ENCODE measurements around the gene SPATA32.

DNA sequence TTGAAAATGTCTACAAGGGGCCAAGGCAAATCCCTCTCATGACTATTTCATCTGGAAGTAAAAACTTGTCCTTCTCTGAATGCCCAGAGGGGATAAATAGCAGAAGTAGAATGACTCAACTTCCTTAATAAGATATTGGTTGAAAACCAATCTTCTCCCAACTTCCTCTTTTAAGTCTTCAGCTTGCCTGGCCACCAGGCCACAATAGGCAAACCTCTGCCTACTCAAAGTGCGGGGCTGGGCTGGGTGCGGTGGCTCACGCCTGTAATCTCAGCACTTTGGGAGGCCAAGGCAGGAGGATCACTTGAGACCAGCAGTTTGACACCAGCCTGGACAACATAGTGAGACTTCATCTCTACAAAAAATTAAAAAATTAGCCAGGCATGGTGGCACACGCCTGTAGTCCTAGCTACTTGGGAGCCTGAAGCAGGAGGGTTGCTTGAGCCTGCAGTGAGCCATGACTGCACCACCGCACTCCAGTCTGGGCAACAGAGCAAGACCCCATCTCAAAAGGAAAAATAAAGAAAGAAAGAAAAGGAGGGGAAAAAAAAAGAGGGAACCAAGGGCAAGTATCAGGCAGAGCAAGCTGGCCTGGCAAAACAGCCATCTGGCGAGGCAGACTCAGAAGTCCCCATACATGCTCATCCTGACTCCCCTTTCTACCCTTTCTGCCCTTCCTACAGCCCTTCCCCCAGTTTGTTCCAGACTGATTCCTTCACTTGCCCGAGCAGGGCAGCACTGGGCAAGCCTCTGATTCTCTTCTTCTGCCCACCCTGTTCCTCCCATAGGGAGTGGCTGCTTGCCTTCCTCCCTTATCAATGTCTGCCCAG is 34.3 kb upstream of the SPATA32 start:
- TF ChIP-seq, protein P1, sequence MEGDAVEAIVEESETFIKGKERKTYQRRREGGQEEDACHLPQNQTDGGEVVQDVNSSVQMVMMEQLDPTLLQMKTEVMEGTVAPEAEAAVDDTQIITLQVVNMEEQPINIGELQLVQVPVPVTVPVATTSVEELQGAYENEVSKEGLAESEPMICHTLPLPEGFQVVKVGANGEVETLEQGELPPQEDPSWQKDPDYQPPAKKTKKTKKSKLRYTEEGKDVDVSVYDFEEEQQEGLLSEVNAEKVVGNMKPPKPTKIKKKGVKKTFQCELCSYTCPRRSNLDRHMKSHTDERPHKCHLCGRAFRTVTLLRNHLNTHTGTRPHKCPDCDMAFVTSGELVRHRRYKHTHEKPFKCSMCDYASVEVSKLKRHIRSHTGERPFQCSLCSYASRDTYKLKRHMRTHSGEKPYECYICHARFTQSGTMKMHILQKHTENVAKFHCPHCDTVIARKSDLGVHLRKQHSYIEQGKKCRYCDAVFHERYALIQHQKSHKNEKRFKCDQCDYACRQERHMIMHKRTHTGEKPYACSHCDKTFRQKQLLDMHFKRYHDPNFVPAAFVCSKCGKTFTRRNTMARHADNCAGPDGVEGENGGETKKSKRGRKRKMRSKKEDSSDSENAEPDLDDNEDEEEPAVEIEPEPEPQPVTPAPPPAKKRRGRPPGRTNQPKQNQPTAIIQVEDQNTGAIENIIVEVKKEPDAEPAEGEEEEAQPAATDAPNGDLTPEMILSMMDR (conservative IDR thresholded peaks at IDR 0.05): no peak
- no peak for TF ChIP-seq EZH2 (IDR thresholded peaks at IDR 0.05; ENCODE audit: low read depth)

Measured in PC-9 (cell line).